A549 (cell line): ENCODE data around the gene HTRA1. TPM values are rescaled to one million over a fixed set of nuclear protein-coding genes. Genes with fewer than 3 reads are reported as not detected.

Source experiments
- ATAC-seq, 2 experiments: fragments of 200-7000 bp in 1 of 2; fragments of >200 bp in 1 of 2; cut with Nextera tagmentation in 1 of 2; cut with Tn5 transposase in 1 of 2; 3 replicates each; pipeline versions ENCODE4 v1.8.0 to v1.9.1; 2018 to 2020; ENCODE audit warnings: mild to moderate bottlenecking in 1 of 2, moderate library complexity in 1 of 2
- CTCF ChIA-PET: fragments of 300-600 bp; sonication (Branson Sonifier 250); formaldehyde crosslinking; extraction: SDS; loops from one replicate; lab custom pipeline; 2021; ENCODE audit warnings: antibody characterized with exemption, inconsistent platforms; lab: Yijun Ruan, JAX
- POLR2A ChIA-PET: fragments of 350-600 bp; formaldehyde crosslinking; extraction: SDS; loops from one replicate; lab custom pipeline; 2021; ENCODE audit warnings: antibody characterized with exemption, inconsistent platforms; lab: Yijun Ruan, JAX
- DNase-seq, 2 experiments: peaks; one replicate each; pipeline versions ENCODE4 v3.0.0 to v3.0.0-alpha.2; 2011 to 2016; ENCODE audit warnings: low read depth in 1 of 2, low spot score in 1 of 2
- FAIRE-seq: peaks from 2 replicates; lab custom pipeline; 2011; peaks lifted over from hg19 to GRCh38; lab: Jason Lieb, UNC
- H3K27ac ChIP-seq, 2 experiments: fragments of >200 bp; sonication (Bioruptor Twin); formaldehyde crosslinking; 3 replicates each; pipeline ENCODE4 v1.5.1; 2016 to 2017
- H3K4me1 ChIP-seq: fragments of >200 bp; sonication (Bioruptor Twin); formaldehyde crosslinking; 3 replicates; pipeline ENCODE4 v1.6.1; 2016
- H3K4me2 ChIP-seq: fragments of >200 bp; sonication (Bioruptor Twin); formaldehyde crosslinking; 3 replicates; pipeline ENCODE4 v1.6.1; 2016
- H3K4me3 ChIP-seq: fragments of >200 bp; sonication (Bioruptor Twin); formaldehyde crosslinking; 3 replicates; pipeline ENCODE4 v1.5.1; 2016
- H3K9me3 ChIP-seq: fragments of >200 bp; sonication (Bioruptor Twin); formaldehyde crosslinking; 3 replicates; pipeline ENCODE4 v1.6.1; 2016
- EHF ChIP-seq: fragments of 250-450 bp; sonication (Bioruptor Pico); IDR thresholded peaks from 2 replicates; pipeline ENCODE4 v1.5.0; 2020; ENCODE audit warnings: mild to moderate bottlenecking
- EHMT2 ChIP-seq: fragments of 200-600 bp; sonication (generic); IDR thresholded peaks from 2 replicates; pipeline ENCODE4 v1.6.1; 2016; ENCODE audit warnings: antibody characterized with exemption, low read depth, mild to moderate bottlenecking, moderate library complexity
- FOSB ChIP-seq: fragments of 250-450 bp; sonication (Bioruptor Pico); IDR thresholded peaks from 2 replicates; pipeline ENCODE4 v1.5.0; 2020; ENCODE audit warnings: mild to moderate bottlenecking, moderate library complexity
- GATA3 ChIP-seq: IDR thresholded peaks from 2 replicates; pipeline ENCODE4 v1.6.1; 2012; ENCODE audit warnings: borderline replicate concordance
- HEYL ChIP-seq: fragments of 250-450 bp; sonication (Bioruptor Pico); IDR thresholded peaks from 2 replicates; pipeline ENCODE4 v1.8.0; 2021; ENCODE audit warnings: mild to moderate bottlenecking, moderate library complexity
- HOXA7 ChIP-seq: fragments of 250-450 bp; sonication (Bioruptor Pico); IDR thresholded peaks from 2 replicates; pipeline ENCODE4 v1.5.0; 2020; ENCODE audit warnings: mild to moderate bottlenecking, moderate library complexity
- HOXB13 ChIP-seq: fragments of 250-450 bp; sonication (Bioruptor Pico); IDR thresholded peaks from 2 replicates; pipeline ENCODE4 v1.5.0; 2020; ENCODE audit warnings: low read depth, mild to moderate bottlenecking, moderate library complexity
- HOXB5 ChIP-seq: fragments of 250-450 bp; sonication (Bioruptor Pico); IDR thresholded peaks from 2 replicates; pipeline ENCODE4 v1.5.0; 2020; ENCODE audit warnings: mild to moderate bottlenecking, moderate library complexity
- JUN ChIP-seq, 2 experiments: fragments of >200 bp; sonication (Bioruptor Twin); formaldehyde crosslinking; IDR thresholded peaks; 2 replicates in 1 of 2; 3 replicates in 1 of 2; pipeline ENCODE4 v1.6.1; 2016 to 2017
- KDM5A ChIP-seq: fragments of 200-600 bp; sonication (generic); IDR thresholded peaks from 2 replicates; pipeline ENCODE4 v1.6.1; 2016; ENCODE audit warnings: antibody characterized with exemption, mild to moderate bottlenecking
- MYC ChIP-seq: IDR thresholded peaks from 2 replicates; pipeline ENCODE4 v1.6.1; 2012; ENCODE audit warnings: mild to moderate bottlenecking, inconsistent platforms, low read length, improper control_type of control experiment, borderline replicate concordance
- NPAS2 ChIP-seq: fragments of 250-450 bp; sonication (Bioruptor Pico); IDR thresholded peaks from 2 replicates; pipeline ENCODE4 v1.8.0; 2022; ENCODE audit warnings: mild to moderate bottlenecking, moderate library complexity, borderline replicate concordance
- POLR2A ChIP-seq: IDR thresholded peaks from 2 replicates; pipeline ENCODE4 v1.6.1; 2012; ENCODE audit warnings: mild to moderate bottlenecking, low read length
- POLR2AphosphoS2 ChIP-seq: conservative IDR thresholded peaks from 2 replicates; pipeline ENCODE4 v1.6.1; 2012; ENCODE audit warnings: low read length, improper control_type of control experiment, inconsistent platforms
- RCOR1 ChIP-seq: fragments of 150-350 bp; IDR thresholded peaks from 2 replicates; pipeline ENCODE4 v1.6.1; 2014; ENCODE audit warnings: antibody characterized with exemption, low read length, low read depth
- RFX5 ChIP-seq: fragments of 450-650 bp; IDR thresholded peaks from 2 replicates; pipeline ENCODE4 v1.7.1; 2014; ENCODE audit warnings: antibody characterized with exemption, mild to moderate bottlenecking, moderate library complexity
- RNF2 ChIP-seq: fragments of 200-600 bp; sonication (generic); IDR thresholded peaks from 2 replicates; pipeline ENCODE4 v1.6.1; 2016; ENCODE audit warnings: low read depth, mild to moderate bottlenecking, antibody characterized with exemption, moderate library complexity, borderline replicate concordance
- SREBF2 ChIP-seq: fragments of 450-650 bp; IDR thresholded peaks from 2 replicates; pipeline ENCODE4 v1.6.1; 2014; ENCODE audit warnings: mild to moderate bottlenecking, moderate library complexity
- TFCP2L1 ChIP-seq: fragments of 250-450 bp; sonication (Bioruptor Pico); IDR thresholded peaks from 2 replicates; pipeline ENCODE4 v1.5.0; 2021; ENCODE audit warnings: mild to moderate bottlenecking
- ZC3H11A ChIP-seq: fragments of 450-650 bp; IDR thresholded peaks from 2 replicates; pipeline ENCODE4 v1.6.1; 2014; ENCODE audit warnings: antibody characterized with exemption, mild to moderate bottlenecking
- ZFP36 ChIP-seq: fragments of 450-650 bp; IDR thresholded peaks from 2 replicates; pipeline ENCODE4 v1.6.1; 2014; ENCODE audit warnings: borderline replicate concordance; ENCODE audit not compliant: partially characterized antibody
- ZNF302 ChIP-seq: fragments of 250-450 bp; sonication (Bioruptor Pico); IDR thresholded peaks from 2 replicates; pipeline ENCODE4 v1.9.0; 2021; ENCODE audit warnings: inconsistent platforms, mild to moderate bottlenecking, moderate library complexity
- WGBS: methylation state at CpG from one replicate; pipeline ENCODE4 v1.1.6; 2017; ENCODE audit errors: missing lambda C conversion rate; 5-methylcytosine and 5-hydroxymethylcytosine counted together
- polyA plus RNA-seq, 4 experiments: library from polyadenylated mRNA; depleted of rRNA in 3 of 4; stranded (reverse); fragments of >200 nt; fragmentation: RNase III in 1 of 4; extraction: RNeasy Plus Mini Kit Qiagen cat#74134 plus additional on column Dnase treatment in 1 of 4; gene quantifications; 2 replicates in 3 of 4; 3 replicates in 1 of 4; pipeline ENCODE4 v1.2.3, GENCODE V29; 2011 to 2017
- TF ChIP-seq, protein P1 (sequence below): fragments of >200 bp; sonication (Bioruptor Twin); formaldehyde crosslinking; IDR thresholded peaks from 3 replicates; pipeline ENCODE4 v1.6.1; 2016
- TF ChIP-seq, protein P2 (sequence below): IDR thresholded peaks from 2 replicates; pipeline ENCODE4 v1.6.1; 2012; ENCODE audit warnings: low read depth, borderline replicate concordance
- TF ChIP-seq, protein P3 (sequence below): fragments of 450-650 bp; IDR thresholded peaks from 2 replicates; pipeline ENCODE4 v1.6.1; 2014; ENCODE audit warnings: antibody characterized with exemption
- TF ChIP-seq, protein P4 (sequence below): fragments of 250-450 bp; sonication (Bioruptor Pico); IDR thresholded peaks from 2 replicates; pipeline ENCODE4 v1.5.0; 2021; ENCODE audit warnings: mild to moderate bottlenecking, moderate library complexity, borderline replicate concordance

HTRA1 gene
- polyA plus RNA-seq, 2 of the 4 experiments (the other 2 are of a cell fraction) = 50.7 to 65.6 TPM

DNA sequence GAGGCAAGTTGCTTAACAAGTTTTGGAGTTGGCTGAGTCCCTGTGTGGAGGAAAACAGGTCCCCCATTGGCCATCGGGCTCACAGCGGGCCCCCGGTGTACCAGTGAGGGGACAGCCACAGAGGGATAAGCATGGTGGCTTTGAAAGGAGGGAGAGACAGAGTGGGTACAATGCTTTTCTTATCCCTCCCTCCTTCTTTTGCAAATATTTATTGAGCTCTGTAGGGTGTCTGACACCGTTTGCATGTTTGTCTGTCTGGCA is 2.8 kb downstream of the HTRA1 start:
- no peak for TF ChIP-seq HOXB13 (CRISPR knock-in tag)
- no peak for TF ChIP-seq HOXB5 (CRISPR knock-in tag)
- TF ChIP-seq HOXA7 (CRISPR knock-in tag) = no peak
- TF ChIP-seq KDM5A = no peak
- no peak for TF ChIP-seq GATA3
- TF ChIP-seq TFCP2L1 (CRISPR knock-in tag) = no peak
- 72% methylated on average over 4 of the region's 4 CpGs for WGBS
- Histone ChIP-seq H3K27ac (no peak overlapping the region), H3K4me3 (no peak overlapping the region), H3K4me1 (peaks cover 19% of the 10 kb centered on the region), H3K9me3 (no peaks in the 10 kb centered on the region), H3K4me2 (no peak overlapping the region)
- FAIRE-seq (no peak), DNase-seq (no peak), ATAC-seq (no peak)
- CTCF ChIA-PET = interaction anchor here (0.8 kb wide), 1 partner anchor 11 kb away, joined by 3 read pairs; no protein-coding TSS in a partner anchor
- POLR2A ChIA-PET = no interaction called here

DNA sequence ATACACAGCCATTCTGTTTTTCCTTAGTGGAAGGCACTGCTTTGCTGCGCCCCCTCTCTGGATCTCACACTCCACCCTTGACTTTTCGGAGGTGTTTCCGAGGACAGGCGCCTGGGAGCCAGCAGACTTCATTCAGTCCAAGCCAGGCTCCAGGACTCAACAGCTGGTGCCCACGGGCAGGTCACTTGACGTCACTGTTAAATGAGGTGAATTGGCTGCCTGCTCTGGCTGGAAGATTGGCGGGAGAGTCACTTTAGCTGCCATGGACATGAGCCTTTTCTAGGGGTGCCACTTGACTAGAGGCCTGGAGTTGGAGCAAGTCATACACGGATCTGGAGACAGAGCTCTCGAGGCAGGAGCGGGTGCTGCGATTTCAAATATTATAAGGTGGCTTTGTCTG is 3.2 kb downstream of the HTRA1 start:
- Histone ChIP-seq H3K4me1 (peaks cover 23% of the 10 kb centered on the region), H3K4me3 (no peak overlapping the region), H3K27ac (no peak overlapping the region), H3K4me2 (no peak overlapping the region)
- 93% methylated on average over 11 of the region's 11 CpGs for WGBS
- ATAC-seq (no peak), FAIRE-seq (no peak), DNase-seq (no peak)
- ChIA-PET POLR2A (no interaction called here), CTCF (interaction anchor here (0.8 to 2.9 kb wide), 2 partner anchors 11 to 102 kb away, joined by 3 to 15 read pairs; no protein-coding TSS in a partner anchor)
- no peak for TF ChIP-seq HEYL
- no peak for TF ChIP-seq EHF (CRISPR knock-in tag)
- no peak for TF ChIP-seq EHMT2
- TF ChIP-seq RCOR1 = no peak
- TF ChIP-seq MYC = no peak
- TF ChIP-seq, protein P1, sequence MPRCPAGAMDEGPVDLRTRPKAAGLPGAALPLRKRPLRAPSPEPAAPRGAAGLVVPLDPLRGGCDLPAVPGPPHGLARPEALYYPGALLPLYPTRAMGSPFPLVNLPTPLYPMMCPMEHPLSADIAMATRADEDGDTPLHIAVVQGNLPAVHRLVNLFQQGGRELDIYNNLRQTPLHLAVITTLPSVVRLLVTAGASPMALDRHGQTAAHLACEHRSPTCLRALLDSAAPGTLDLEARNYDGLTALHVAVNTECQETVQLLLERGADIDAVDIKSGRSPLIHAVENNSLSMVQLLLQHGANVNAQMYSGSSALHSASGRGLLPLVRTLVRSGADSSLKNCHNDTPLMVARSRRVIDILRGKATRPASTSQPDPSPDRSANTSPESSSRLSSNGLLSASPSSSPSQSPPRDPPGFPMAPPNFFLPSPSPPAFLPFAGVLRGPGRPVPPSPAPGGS = no peak
- no peak for TF ChIP-seq HOXB13 (CRISPR knock-in tag)
- TF ChIP-seq, protein P2, sequence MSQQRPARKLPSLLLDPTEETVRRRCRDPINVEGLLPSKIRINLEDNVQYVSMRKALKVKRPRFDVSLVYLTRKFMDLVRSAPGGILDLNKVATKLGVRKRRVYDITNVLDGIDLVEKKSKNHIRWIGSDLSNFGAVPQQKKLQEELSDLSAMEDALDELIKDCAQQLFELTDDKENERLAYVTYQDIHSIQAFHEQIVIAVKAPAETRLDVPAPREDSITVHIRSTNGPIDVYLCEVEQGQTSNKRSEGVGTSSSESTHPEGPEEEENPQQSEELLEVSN = no peak
- TF ChIP-seq SREBF2 = no peak
- no peak for TF ChIP-seq TFCP2L1 (CRISPR knock-in tag)
- TF ChIP-seq, protein P3, sequence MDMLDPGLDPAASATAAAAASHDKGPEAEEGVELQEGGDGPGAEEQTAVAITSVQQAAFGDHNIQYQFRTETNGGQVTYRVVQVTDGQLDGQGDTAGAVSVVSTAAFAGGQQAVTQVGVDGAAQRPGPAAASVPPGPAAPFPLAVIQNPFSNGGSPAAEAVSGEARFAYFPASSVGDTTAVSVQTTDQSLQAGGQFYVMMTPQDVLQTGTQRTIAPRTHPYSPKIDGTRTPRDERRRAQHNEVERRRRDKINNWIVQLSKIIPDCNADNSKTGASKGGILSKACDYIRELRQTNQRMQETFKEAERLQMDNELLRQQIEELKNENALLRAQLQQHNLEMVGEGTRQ = no peak
- no peak for TF ChIP-seq POLR2AphosphoS2
- TF ChIP-seq ZC3H11A = no peak
- TF ChIP-seq, all 56 proteins: peak for 0
- H3K9me3 ChIP-seq = no peaks in the 10 kb centered on the region

DNA sequence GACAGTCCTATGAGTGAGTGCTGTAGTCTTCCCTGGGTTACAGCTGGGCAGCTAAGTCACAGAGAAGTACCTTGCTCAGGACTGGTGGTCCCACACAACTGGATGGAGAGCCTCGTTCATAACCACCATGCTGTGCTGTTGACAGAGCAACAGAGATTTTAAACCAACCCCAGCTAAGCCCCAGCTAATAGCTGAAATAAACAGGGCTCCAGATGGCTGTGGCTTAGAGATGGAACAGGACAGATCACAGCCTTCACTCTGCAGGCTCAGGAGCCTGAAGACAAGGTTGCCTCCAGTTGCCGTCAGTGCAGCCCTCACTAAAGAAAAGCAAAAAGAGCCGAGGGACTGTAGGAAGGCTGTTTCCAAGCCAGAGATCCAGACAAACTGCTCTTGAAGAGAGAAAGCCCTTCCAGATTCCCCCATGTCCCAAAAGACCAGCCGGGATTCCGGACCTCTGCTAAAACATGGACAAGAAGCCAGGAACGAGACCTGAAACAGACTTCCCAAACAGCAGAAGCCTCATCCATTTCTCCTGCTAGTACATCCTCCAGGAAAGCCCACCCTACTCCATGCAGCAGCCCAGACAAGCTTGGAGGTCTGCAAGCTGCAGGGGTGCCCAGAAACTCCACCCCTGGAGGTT is 4.2 kb downstream of the HTRA1 start:
- ATAC-seq (no peak), FAIRE-seq (no peak), DNase-seq (no peak)
- 95% methylated on average over 6 of the region's 6 CpGs for WGBS
- Histone ChIP-seq H3K27ac (no peak overlapping the region), H3K4me2 (no peak overlapping the region), H3K9me3 (no peaks in the 10 kb centered on the region), H3K4me1 (peaks cover 28% of the 10 kb centered on the region), H3K4me3 (no peak overlapping the region)
- no peak for TF ChIP-seq ZFP36
- no peak for TF ChIP-seq FOSB (CRISPR knock-in tag)
- TF ChIP-seq, protein P4, sequence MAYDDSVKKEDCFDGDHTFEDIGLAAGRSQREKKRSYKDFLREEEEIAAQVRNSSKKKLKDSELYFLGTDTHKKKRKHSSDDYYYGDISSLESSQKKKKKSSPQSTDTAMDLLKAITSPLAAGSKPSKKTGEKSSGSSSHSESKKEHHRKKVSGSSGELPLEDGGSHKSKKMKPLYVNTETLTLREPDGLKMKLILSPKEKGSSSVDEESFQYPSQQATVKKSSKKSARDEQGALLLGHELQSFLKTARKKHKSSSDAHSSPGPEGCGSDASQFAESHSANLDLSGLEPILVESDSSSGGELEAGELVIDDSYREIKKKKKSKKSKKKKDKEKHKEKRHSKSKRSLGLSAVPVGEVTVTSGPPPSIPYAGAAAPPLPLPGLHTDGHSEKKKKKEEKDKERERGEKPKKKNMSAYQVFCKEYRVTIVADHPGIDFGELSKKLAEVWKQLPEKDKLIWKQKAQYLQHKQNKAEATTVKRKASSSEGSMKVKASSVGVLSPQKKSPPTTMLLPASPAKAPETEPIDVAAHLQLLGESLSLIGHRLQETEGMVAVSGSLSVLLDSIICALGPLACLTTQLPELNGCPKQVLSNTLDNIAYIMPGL = no peak
- TF ChIP-seq, protein P1 = no peak
- TF ChIP-seq, protein P3 = no peak
- TF ChIP-seq EHF (CRISPR knock-in tag) = no peak
- TF ChIP-seq JUN (IDR thresholded peaks at IDR 0.05) = no peak
- no peak for TF ChIP-seq RFX5
- no peak for TF ChIP-seq KDM5A
- TF ChIP-seq RNF2 = no peak
- TF ChIP-seq EHMT2 = no peak
- TF ChIP-seq TFCP2L1 (CRISPR knock-in tag) = no peak
- TF ChIP-seq POLR2A = no peak
- TF ChIP-seq ZNF302 (CRISPR knock-in tag) = no peak
- no peak for TF ChIP-seq NPAS2 (CRISPR knock-in tag)
- ChIA-PET CTCF (interaction anchor here (1.7 to 2.9 kb wide), 2 partner anchors 101 to 238 kb away, joined by 4 to 15 read pairs; no protein-coding TSS in a partner anchor), POLR2A (no interaction called here)
